Measurements from ENCODE around the gene CMTM8.

DNA sequence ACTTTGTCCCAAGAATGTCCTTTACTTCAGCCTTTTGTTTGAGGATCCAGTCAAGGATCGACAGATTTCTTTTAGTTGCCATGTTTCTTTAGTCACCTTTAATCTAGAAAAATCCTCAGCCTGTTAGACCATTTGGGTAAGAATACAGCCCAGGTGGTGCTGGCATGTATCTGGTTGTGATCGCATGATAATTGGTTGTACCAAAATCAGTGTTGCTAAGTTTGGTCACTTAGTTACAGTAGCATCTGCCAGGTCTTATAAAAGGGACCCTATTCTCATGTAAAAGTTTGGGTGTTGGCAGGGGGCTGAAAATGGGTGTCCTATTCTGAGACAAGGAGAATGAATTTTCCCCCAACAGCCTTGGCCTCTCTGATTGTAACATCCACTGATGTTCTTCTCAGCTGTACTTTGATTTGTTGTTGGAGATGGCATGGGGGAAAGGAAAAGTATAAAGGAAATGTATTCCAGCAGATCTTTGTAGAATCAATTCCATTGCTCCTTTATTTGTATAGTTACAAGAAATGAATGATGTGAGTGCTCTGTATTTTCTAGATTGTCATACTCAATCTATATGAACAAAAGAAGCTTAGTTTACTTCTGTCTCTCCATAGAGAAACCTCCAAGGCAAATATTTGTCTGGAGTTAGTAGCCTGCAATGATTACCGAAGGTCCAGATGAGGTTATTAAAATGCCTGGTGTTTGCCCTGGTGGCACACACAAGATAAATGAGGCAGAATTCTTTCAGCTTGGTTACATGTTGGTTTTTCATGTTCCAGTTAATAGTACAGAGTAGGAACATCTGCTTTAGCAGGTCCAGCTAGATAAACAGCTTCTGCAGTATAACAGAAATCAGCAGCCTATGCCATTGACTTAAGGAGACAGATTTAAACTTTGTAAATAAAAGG is 65.7 kb downstream of the CMTM8 start:
- TF ChIP-seq, protein P1, sequence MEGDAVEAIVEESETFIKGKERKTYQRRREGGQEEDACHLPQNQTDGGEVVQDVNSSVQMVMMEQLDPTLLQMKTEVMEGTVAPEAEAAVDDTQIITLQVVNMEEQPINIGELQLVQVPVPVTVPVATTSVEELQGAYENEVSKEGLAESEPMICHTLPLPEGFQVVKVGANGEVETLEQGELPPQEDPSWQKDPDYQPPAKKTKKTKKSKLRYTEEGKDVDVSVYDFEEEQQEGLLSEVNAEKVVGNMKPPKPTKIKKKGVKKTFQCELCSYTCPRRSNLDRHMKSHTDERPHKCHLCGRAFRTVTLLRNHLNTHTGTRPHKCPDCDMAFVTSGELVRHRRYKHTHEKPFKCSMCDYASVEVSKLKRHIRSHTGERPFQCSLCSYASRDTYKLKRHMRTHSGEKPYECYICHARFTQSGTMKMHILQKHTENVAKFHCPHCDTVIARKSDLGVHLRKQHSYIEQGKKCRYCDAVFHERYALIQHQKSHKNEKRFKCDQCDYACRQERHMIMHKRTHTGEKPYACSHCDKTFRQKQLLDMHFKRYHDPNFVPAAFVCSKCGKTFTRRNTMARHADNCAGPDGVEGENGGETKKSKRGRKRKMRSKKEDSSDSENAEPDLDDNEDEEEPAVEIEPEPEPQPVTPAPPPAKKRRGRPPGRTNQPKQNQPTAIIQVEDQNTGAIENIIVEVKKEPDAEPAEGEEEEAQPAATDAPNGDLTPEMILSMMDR (IDR thresholded peaks at IDR 0.05; ENCODE audit: low read depth, low read length): no peak
- TF ChIP-seq POLR2A (IDR thresholded peaks at IDR 0.05; ENCODE audit: extremely low read depth, insufficient read length): no peak

Measured in NB4 (cell line).